Measurements from ENCODE around the gene HLA-DQA2. TPM values are rescaled to one million over a fixed set of nuclear protein-coding genes. Genes with fewer than 3 reads are reported as not detected.

The HLA-DQA2 gene
- polyA plus RNA-seq, 2 of the 4 experiments (the other 2 are of a cell fraction) = not detected

GRCh38 chr6:32709625-32710024, 31.6 kb upstream of the HLA-DQA2 start:
- ChIA-PET POLR2A (no interaction called here), CTCF (interaction anchor here (1.0 kb wide), 1 partner anchor 10 kb away, joined by 4 read pairs; no protein-coding TSS in a partner anchor)

GRCh38 chr6:32713241-32713640, 27.9 kb upstream of the HLA-DQA2 start:
- DNase-seq (ENCODE audit: low read depth in 1 of 2, low spot score in 1 of 2) = no peak
- TF ChIP-seq SMC3 (IDR thresholded peaks at IDR 0.05) (no peak), RCOR1 (IDR thresholded peaks at IDR 0.05; ENCODE audit: low read depth, low read length) (no peak), MYC (IDR thresholded peaks at IDR 0.05; ENCODE audit: borderline replicate concordance, low read length) (no peak)
- ATAC-seq = no peak
- Histone ChIP-seq H3K4me3 (no peak overlapping the region), H3K4me1 (no peaks in the 10 kb centered on the region), H3K9me3 (no peaks in the 10 kb centered on the region), H3K27ac (no peak overlapping the region), H3K4me2 (no peak overlapping the region)
- FAIRE-seq = no peak
- POLR2A ChIA-PET = no interaction called here
- CTCF ChIA-PET = interaction anchor here (2.0 kb wide), 1 partner anchor 299 kb away, joined by 10 read pairs; no protein-coding TSS in a partner anchor

More at GRCh38 chr6:32709625-32710024, 31.6 kb upstream of the HLA-DQA2 start:
- ATAC-seq (no peak), FAIRE-seq (no peak), DNase-seq (ENCODE audit: low read depth in 1 of 2, low spot score in 1 of 2) (no peak)
- H3K9me3 ChIP-seq = no peaks in the 10 kb centered on the region
- H3K4me2 ChIP-seq = no peak overlapping the region
- no peaks in the 10 kb centered on the region for H3K4me1 ChIP-seq
- H3K27ac ChIP-seq = no peak overlapping the region
- no peak overlapping the region for H3K4me3 ChIP-seq
- TF ChIP-seq PBX3 (IDR thresholded peaks at IDR 0.05) (no peak), POLR2AphosphoS2 (conservative IDR thresholded peaks at IDR 0.05; ENCODE audit: low read length) (no peak), HOXB5 (CRISPR knock-in tag; IDR thresholded peaks at IDR 0.05) (no peak), RAD21 (conservative IDR thresholded peaks at IDR 0.05 in 1 of 2, IDR thresholded peaks at IDR 0.05 in 1 of 2) (no peak), JUNB (IDR thresholded peaks at IDR 0.05) (no peak), NFE2L2 (conservative IDR thresholded peaks at IDR 0.05; ENCODE audit: low read length) (no peak), KDM5A (IDR thresholded peaks at IDR 0.05) (no peak), HOXA7 (CRISPR knock-in tag; IDR thresholded peaks at IDR 0.05) (no peak), BHLHE40 (IDR thresholded peaks at IDR 0.05; ENCODE audit: low read depth, low read length) (no peak), RNF2 (IDR thresholded peaks at IDR 0.05; ENCODE audit: borderline replicate concordance, low read depth) (no peak), CEBPB (IDR thresholded peaks at IDR 0.05) (no peak), SMC3 (IDR thresholded peaks at IDR 0.05) (no peak), CHD4 (IDR thresholded peaks at IDR 0.05; ENCODE audit: borderline replicate concordance) (no peak), GATA3 (IDR thresholded peaks at IDR 0.05; ENCODE audit: borderline replicate concordance) (no peak)

GRCh38 chr6:32716396-32716795, 24.8 kb upstream of the HLA-DQA2 start:
- Histone ChIP-seq H3K9me3 (no peaks in the 10 kb centered on the region), H3K4me3 (no peak overlapping the region), H3K4me1 (no peaks in the 10 kb centered on the region), H3K27ac (no peak overlapping the region), H3K4me2 (no peak overlapping the region)
- POLR2A ChIA-PET = no interaction called here
- DNase-seq (ENCODE audit: low read depth in 1 of 2, low spot score in 1 of 2) (no peak), FAIRE-seq (no peak), ATAC-seq (no peak)
- WGBS (ENCODE audit: missing lambda C conversion rate) = 49% methylated on average over 3 of the region's 3 CpGs
- CTCF ChIA-PET = no interaction called here
- TF ChIP-seq RCOR1 (IDR thresholded peaks at IDR 0.05; ENCODE audit: low read depth, low read length) = no peak
- no peak for TF ChIP-seq CHD4 (IDR thresholded peaks at IDR 0.05; ENCODE audit: borderline replicate concordance)
- no peak for TF ChIP-seq HOXB5 (CRISPR knock-in tag; IDR thresholded peaks at IDR 0.05)
- TF ChIP-seq ZC3H11A (IDR thresholded peaks at IDR 0.05) = no peak
- no peak for TF ChIP-seq CEBPB (IDR thresholded peaks at IDR 0.05)
- TF ChIP-seq EHF (CRISPR knock-in tag; IDR thresholded peaks at IDR 0.05) = no peak
- TF ChIP-seq HDAC2 (IDR thresholded peaks at IDR 0.05) = no peak
- no peak for TF ChIP-seq NPAS2 (CRISPR knock-in tag; IDR thresholded peaks at IDR 0.05; ENCODE audit: borderline replicate concordance)
- TF ChIP-seq EHMT2 (IDR thresholded peaks at IDR 0.05; ENCODE audit: low read depth) = no peak
- TF ChIP-seq BHLHE40 (IDR thresholded peaks at IDR 0.05; ENCODE audit: low read depth, low read length) = no peak
- no peak for TF ChIP-seq HEYL (CRISPR knock-in tag; IDR thresholded peaks at IDR 0.05)
- TF ChIP-seq PHF8 (IDR thresholded peaks at IDR 0.05; ENCODE audit: borderline replicate concordance, low read depth) = no peak
- TF ChIP-seq HOXA7 (CRISPR knock-in tag; IDR thresholded peaks at IDR 0.05) = no peak
- no peak for TF ChIP-seq HOXB13 (CRISPR knock-in tag; IDR thresholded peaks at IDR 0.05; ENCODE audit: low read depth)

All from A549 (cell line).